ENCODE results near the gene RIN1. TPM values are rescaled to one million over a fixed set of nuclear protein-coding genes. Genes with fewer than 3 reads are reported as not detected.

The RIN1 gene
- total and polyA plus RNA-seq, 9 of the 15 experiments (the other 6 are each of a cell fraction or from before 2014, with no cell fraction given): 0.01 to 1.2 (median 0.45) TPM; not detected in 1

DNA sequence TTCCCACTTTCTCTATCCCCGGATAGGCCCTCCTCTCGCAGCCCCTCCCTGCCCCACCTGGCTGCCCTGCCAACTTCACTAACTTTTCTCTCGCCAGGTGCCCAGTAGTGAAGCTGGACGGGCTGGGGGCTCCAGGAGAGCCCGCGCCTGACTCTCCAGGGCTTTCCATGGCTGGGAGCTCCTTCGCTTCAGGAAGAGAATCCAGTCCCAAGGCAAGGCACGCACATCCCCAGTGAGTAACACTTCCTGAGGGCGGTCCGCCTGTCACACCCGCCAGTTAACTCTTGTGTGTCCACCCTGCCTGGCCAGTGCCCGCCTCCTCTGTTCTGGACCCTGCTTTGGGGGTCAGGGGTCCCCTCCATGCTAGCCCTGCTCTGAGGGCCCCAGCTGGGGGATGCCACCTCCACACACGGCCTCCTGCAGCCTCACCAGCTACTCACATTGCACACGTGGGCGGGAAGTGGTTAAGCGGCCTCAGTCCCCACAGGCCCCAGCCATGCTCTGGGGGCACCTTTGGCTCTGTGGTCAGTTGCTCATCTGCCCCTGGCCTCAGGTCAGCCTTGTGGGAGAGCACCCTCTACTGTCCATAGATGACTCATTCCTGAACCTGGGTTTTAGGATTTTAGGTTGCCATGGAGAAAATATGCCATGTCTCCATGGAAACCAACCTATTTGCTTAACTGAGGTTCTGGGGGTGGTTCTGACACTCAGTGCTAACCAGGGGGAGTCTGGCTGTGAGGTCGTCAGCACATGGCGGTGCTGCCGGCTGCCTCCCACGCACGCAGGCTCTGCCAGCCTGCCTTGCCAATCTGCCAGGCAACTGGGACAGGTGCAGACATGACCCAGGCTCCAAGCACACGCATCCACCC, at the start of gene RIN1 (continued):
- TF ChIP-seq LEF1 (IDR thresholded peaks at IDR 0.05): no peak
- TF ChIP-seq ZBTB1 (CRISPR knock-in tag; IDR thresholded peaks at IDR 0.05; ENCODE audit: borderline replicate concordance, low read depth): peak; percentile 92; the same call in 1 of the 2 replicates
- TF ChIP-seq AFF1 (IDR thresholded peaks at IDR 0.05; ENCODE audit: low read depth in 1 of 2, partially characterized antibody in 2 of 2): no peak
- TF ChIP-seq RNF2 (IDR thresholded peaks at IDR 0.05): peak; percentile 74
- no peak for TF ChIP-seq NFXL1 (CRISPR knock-in tag; IDR thresholded peaks at IDR 0.05)
- TF ChIP-seq SIX5 (IDR thresholded peaks at IDR 0.05; ENCODE audit: borderline replicate concordance in 1 of 2, insufficient read depth in 1 of 2, low read depth in 1 of 2, low read length in 2 of 2): no peak
- TF ChIP-seq MAX (CRISPR knock-in tag; IDR thresholded peaks at IDR 0.05): peak; percentile 98
- TF ChIP-seq BDP1 (IDR thresholded peaks at IDR 0.05; ENCODE audit: insufficient read depth, insufficient read length): no peak
- TF ChIP-seq CBX2 (IDR thresholded peaks at IDR 0.05; ENCODE audit: insufficient read depth, low read length, poor library complexity, severe bottlenecking): no peak
- TF ChIP-seq NR2F6 (CRISPR knock-in tag; IDR thresholded peaks at IDR 0.05): no peak
- no peak for TF ChIP-seq ZNF586 (CRISPR knock-in tag; conservative IDR thresholded peaks at IDR 0.05)
- TF ChIP-seq PYGO2 (tag; IDR thresholded peaks at IDR 0.05): no peak
- TF ChIP-seq FUS (optimal IDR thresholded peaks at IDR 0.05; ENCODE audit: low read depth, low read length): no peak
- TF ChIP-seq, protein P1, sequence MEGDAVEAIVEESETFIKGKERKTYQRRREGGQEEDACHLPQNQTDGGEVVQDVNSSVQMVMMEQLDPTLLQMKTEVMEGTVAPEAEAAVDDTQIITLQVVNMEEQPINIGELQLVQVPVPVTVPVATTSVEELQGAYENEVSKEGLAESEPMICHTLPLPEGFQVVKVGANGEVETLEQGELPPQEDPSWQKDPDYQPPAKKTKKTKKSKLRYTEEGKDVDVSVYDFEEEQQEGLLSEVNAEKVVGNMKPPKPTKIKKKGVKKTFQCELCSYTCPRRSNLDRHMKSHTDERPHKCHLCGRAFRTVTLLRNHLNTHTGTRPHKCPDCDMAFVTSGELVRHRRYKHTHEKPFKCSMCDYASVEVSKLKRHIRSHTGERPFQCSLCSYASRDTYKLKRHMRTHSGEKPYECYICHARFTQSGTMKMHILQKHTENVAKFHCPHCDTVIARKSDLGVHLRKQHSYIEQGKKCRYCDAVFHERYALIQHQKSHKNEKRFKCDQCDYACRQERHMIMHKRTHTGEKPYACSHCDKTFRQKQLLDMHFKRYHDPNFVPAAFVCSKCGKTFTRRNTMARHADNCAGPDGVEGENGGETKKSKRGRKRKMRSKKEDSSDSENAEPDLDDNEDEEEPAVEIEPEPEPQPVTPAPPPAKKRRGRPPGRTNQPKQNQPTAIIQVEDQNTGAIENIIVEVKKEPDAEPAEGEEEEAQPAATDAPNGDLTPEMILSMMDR (IDR thresholded peaks at IDR 0.05 in 2 of 3, conservative IDR thresholded peaks at IDR 0.05 in 1 of 3; ENCODE audit: insufficient read depth in 2 of 3, low read depth in 1 of 3, low read length in 3 of 3): peak; percentile 73 to 86 (median 80)
- no peak for TF ChIP-seq SRSF3 (IDR thresholded peaks at IDR 0.05; ENCODE audit: insufficient read depth, low read length)
- TF ChIP-seq TAF1 (IDR thresholded peaks at IDR 0.05; ENCODE audit: control insufficient read depth, extremely low read depth, insufficient read depth, low read length, severe bottlenecking): no peak
- TF ChIP-seq GTF2E2 (tag; IDR thresholded peaks at IDR 0.05): 0 out of 2 replicates have a peak, but pooled peaks have one; percentile 41
- no peak for TF ChIP-seq CBX5 (IDR thresholded peaks at IDR 0.05; ENCODE audit: borderline replicate concordance, low read depth)
- TF ChIP-seq GABPB2 (CRISPR knock-in tag; conservative IDR thresholded peaks at IDR 0.05): no peak
- TF ChIP-seq MLLT1 (IDR thresholded peaks at IDR 0.05): peak in 1 of 2 experiments; percentile 38; a peak in 1 of 4 replicates

All from K562 (cell line).